Measurements from ENCODE around the gene MCOLN2.

- TF ChIP-seq SMAD3 (CRISPR knock-in tag; IDR thresholded peaks at IDR 0.05; ENCODE audit: borderline replicate concordance) (no peak), CTCF (IDR thresholded peaks at IDR 0.05) (no peak), E2F4 (CRISPR knock-in tag; IDR thresholded peaks at IDR 0.05; ENCODE audit: borderline replicate concordance, low read depth) (no peak), ZNF121 (CRISPR knock-in tag; IDR thresholded peaks at IDR 0.05) (no peak), ESRRA (CRISPR knock-in tag; IDR thresholded peaks at IDR 0.05; ENCODE audit: borderline replicate concordance) (no peak), CREM (CRISPR knock-in tag; IDR thresholded peaks at IDR 0.05) (no peak)
These were observed 100.6 kb downstream of the MCOLN2 start for GRCh38 chr1:84896279-84896678.
